HL-60 (cell line): ENCODE data around the gene NFIC.

Source experiments
- CTCF ChIP-seq: IDR thresholded peaks from one replicate; pipeline ENCODE4 v1.5.1; 2011; ENCODE audit warnings: low read length, control low read depth, inconsistent platforms; ENCODE audit not compliant: insufficient read depth
- GABPA ChIP-seq: IDR thresholded peaks from 2 replicates; pipeline ENCODE4 v1.6.1; 2012; ENCODE audit warnings: low read depth
- POLR2AphosphoS5 ChIP-seq: IDR thresholded peaks from 2 replicates; pipeline ENCODE4 v1.6.1; 2012; ENCODE audit warnings: low read depth
- REST ChIP-seq: IDR thresholded peaks from 2 replicates; pipeline ENCODE4 v1.6.1; 2012; ENCODE audit warnings: low read depth; ENCODE audit not compliant: insufficient replicate concordance
- SPI1 ChIP-seq: IDR thresholded peaks from 2 replicates; pipeline ENCODE4 v1.6.1; 2012; ENCODE audit warnings: low read depth, mild to moderate bottlenecking, borderline replicate concordance

- TF ChIP-seq POLR2AphosphoS5 (no peak), CTCF (no peak), SPI1 (no peak), GABPA (no peak), REST (no peak)
Observed at GRCh38 chr19:3474614-3475013, 108.2 kb downstream of the NFIC start.
